GM12878 (cell line): ENCODE data around the gene ELMOD2. TPM values are rescaled to one million over a fixed set of nuclear protein-coding genes. Genes with fewer than 3 reads are reported as not detected.

ENCODE experiments used
- ATAC-seq: fragments of 200-7000 bp; cut with Tn5 transposase; 3 replicates; pipeline ENCODE4 v1.9.1; 2020; ENCODE audit warnings: mild to moderate bottlenecking, moderate library complexity
- BruUV-seq: library from RNA; stranded (reverse); fragments of 400-500 nt; replicated peaks from 2 replicates; lab custom pipeline; 2021; lab: Mats Ljungman, UMichigan
- CTCF ChIA-PET: fragments of 300-600 bp; sonication (Branson Sonifier 250); formaldehyde crosslinking; extraction: SDS; loops from one replicate; lab custom pipeline; 2021; ENCODE audit warnings: inconsistent platforms; lab: Yijun Ruan, JAX
- POLR2A ChIA-PET: fragments of 350-600 bp; formaldehyde crosslinking; extraction: SDS; loops from one replicate; lab custom pipeline; 2021; ENCODE audit warnings: inconsistent platforms; lab: Charles Lee
- RAD21 ChIA-PET: fragments of 300-600 bp; sonication (Branson Sonifier 250); formaldehyde crosslinking; loops from one replicate; lab custom pipeline; 2023; ENCODE audit warnings: antibody characterized with exemption; ENCODE audit not compliant: unreplicated experiment; lab: Charles Lee
- SMC1A ChIA-PET: fragments of 300-600 bp; sonication (Branson Sonifier 250); formaldehyde crosslinking; loops from one replicate; lab custom pipeline; 2023; ENCODE audit not compliant: unreplicated experiment, uncharacterized antibody; lab: Charles Lee
- DNase-seq: peaks from one replicate; pipeline ENCODE4 v3.0.0-alpha.2; 2011; ENCODE audit warnings: low read depth, low spot score
- FAIRE-seq: peaks from 3 replicates; lab custom pipeline; 2011; peaks lifted over from hg19 to GRCh38; lab: Jason Lieb, UNC
- H2AFZ ChIP-seq: 2 replicates; pipeline ENCODE4 v1.6.0; 2011; ENCODE audit warnings: low read depth, low read length, control low read depth; ENCODE audit not compliant: control insufficient read depth
- H3K27ac ChIP-seq: 2 replicates; pipeline ENCODE4 v1.5.1; 2011; ENCODE audit warnings: control low read depth; ENCODE audit not compliant: control insufficient read depth, insufficient read depth
- H3K27me3 ChIP-seq, 2 experiments: replicated peaks in 1 of 2; 2 replicates each; pipeline versions ENCODE4 v1.6.0 to v1.6.1; 2011; ENCODE audit warnings: low read length in 1 of 2; ENCODE audit not compliant: control insufficient read depth in 2 of 2, insufficient read depth in 2 of 2
- H3K36me3 ChIP-seq, 2 experiments: 2 replicates each; pipeline ENCODE4 v1.5.1; 2011; ENCODE audit warnings: low read length in 1 of 2; ENCODE audit not compliant: control insufficient read depth in 2 of 2, insufficient read depth in 2 of 2
- H3K4me1 ChIP-seq: 2 replicates; pipeline ENCODE4 v1.6.1; 2011; ENCODE audit warnings: mild to moderate bottlenecking, low read length, moderate library complexity, mixed read lengths; ENCODE audit not compliant: control insufficient read depth, insufficient read depth
- H3K4me2 ChIP-seq: 2 replicates; pipeline ENCODE4 v1.6.0; 2011; ENCODE audit warnings: control low read depth; ENCODE audit not compliant: control insufficient read depth, insufficient read depth
- H3K4me3 ChIP-seq: fragments of 200-600 bp; sonication (generic); 2 replicates; pipeline ENCODE4 v1.5.1; 2016
- H3K79me2 ChIP-seq: 2 replicates; pipeline ENCODE4 v1.6.0; 2011; ENCODE audit warnings: low read length; ENCODE audit not compliant: control insufficient read depth, insufficient read depth
- H3K9ac ChIP-seq: 2 replicates; pipeline ENCODE4 v1.8.0; 2011; ENCODE audit warnings: low read length, control low read depth, mixed read lengths; ENCODE audit not compliant: control insufficient read depth, insufficient read depth
- H3K9me3 ChIP-seq: replicated peaks from 3 replicates; pipeline ENCODE4 v1.5.1; 2011; ENCODE audit warnings: mild to moderate bottlenecking, low read length; ENCODE audit not compliant: control insufficient read depth, insufficient read depth
- H4K20me1 ChIP-seq: 2 replicates; pipeline ENCODE4 v1.6.0; 2011; ENCODE audit not compliant: control insufficient read depth, insufficient read depth
- CBX5 ChIP-seq: sonication (generic); IDR thresholded peaks from 2 replicates; pipeline ENCODE4 v1.6.1; 2016; ENCODE audit warnings: low read depth, moderate library complexity, mild to moderate bottlenecking, inconsistent platforms
- ELK1 ChIP-seq: IDR thresholded peaks from 2 replicates; pipeline ENCODE4 v1.6.1; 2012; ENCODE audit warnings: low read depth, low read length, improper control_type of control experiment
- KAT2A ChIP-seq: conservative IDR thresholded peaks from 2 replicates; pipeline ENCODE4 v1.6.1; 2011; ENCODE audit warnings: low read depth, low read length; ENCODE audit not compliant: control insufficient read depth
- RAD51 ChIP-seq: fragments of 450-650 bp; IDR thresholded peaks from 2 replicates; pipeline ENCODE4 v1.6.1; 2016; ENCODE audit warnings: moderate library complexity, mild to moderate bottlenecking, inconsistent platforms
- RUNX3 ChIP-seq: IDR thresholded peaks from 2 replicates; pipeline ENCODE4 v1.6.1; 2012; ENCODE audit warnings: low read length, inconsistent platforms
- SPI1 ChIP-seq: IDR thresholded peaks from 2 replicates; pipeline ENCODE4 v1.6.1; 2011; ENCODE audit warnings: low read depth, mild to moderate bottlenecking, low read length, moderate library complexity, borderline replicate concordance; ENCODE audit not compliant: insufficient read depth
- SREBF1 ChIP-seq: IDR thresholded peaks from 2 replicates; pipeline ENCODE4 v1.6.1; 2012; ENCODE audit warnings: mild to moderate bottlenecking, low read length
- USF1 ChIP-seq: IDR thresholded peaks from 2 replicates; pipeline ENCODE4 v1.6.1; 2011; ENCODE audit warnings: borderline replicate concordance, low read depth, mild to moderate bottlenecking, moderate library complexity, mixed read lengths, low read length; ENCODE audit not compliant: insufficient read depth; ENCODE audit errors: extremely low read length
- ZBED1 ChIP-seq: IDR thresholded peaks from 2 replicates; pipeline ENCODE4 v1.6.1; 2016; ENCODE audit warnings: borderline replicate concordance
- ZNF217 ChIP-seq: fragments of 450-650 bp; IDR thresholded peaks from 2 replicates; pipeline ENCODE4 v1.6.1; 2017; ENCODE audit warnings: antibody characterized with exemption, mild to moderate bottlenecking
- WGBS: methylation state at CpG from one replicate; pipeline ENCODE4 v1.1.6; 2016; ENCODE audit warnings: low lambda C conversion rate; ENCODE audit not compliant: insufficient replicate concordance, insufficient coverage; ENCODE audit errors: missing lambda C conversion rate; 5-methylcytosine and 5-hydroxymethylcytosine counted together
- in situ Hi-C: fragments of 300-500 bp; cut with MboI; formaldehyde crosslinking; loops from 9 replicates; pipeline ENCODE4 v1.14.3; 2018; ENCODE audit warnings: mixed read lengths
- intact Hi-C: fragments of 100-400 bp; cut with micrococcal nuclease; formaldehyde crosslinking; loops from one replicate; pipeline ENCODE4 v1.14.2; 2022; ENCODE audit not compliant: unreplicated experiment
- polyA plus RNA-seq, 11 experiments: library from polyadenylated mRNA; depleted of rRNA in 4 of 11; unstranded in 6 of 11; stranded (reverse) in 5 of 11; fragments of >200 nt; fragmentation: Nextera tagmentation in 4 of 11; fragmentation: Illumina TruSeq in 1 of 11; extraction: Ambion mirVana in 4 of 11; extraction: Trizol in 1 of 11; gene quantifications; 1 replicate in 1 of 11; 2 replicates in 10 of 11; pipeline versions ENCODE4 v1.2.1 to v1.2.3, GENCODE V29; 2011 to 2016; ENCODE audit warnings: inconsistent platforms in 2 of 11, missing spikeins in 2 of 11, low read depth in 1 of 11
- total RNA-seq, 4 experiments: library from RNA; depleted of rRNA in 3 of 4; stranded (reverse); fragments of >200 nt in 3 of 4; fragmentation: Illumina TruSeq in 1 of 4; extraction: Trizol in 1 of 4; gene quantifications; 2 replicates each; pipeline versions ENCODE4 v1.2.1 to v1.2.3, GENCODE V29; 2013 to 2021

ELMOD2 gene
- total and polyA plus RNA-seq, 10 of the 15 experiments (the other 5 are each of a cell fraction or from before 2014, with no cell fraction given): 6.5 to 16.7 (median 12.7) TPM

GRCh38 chr4:140602714-140603113, 78.7 kb downstream of the ELMOD2 start:
- WGBS: 89% methylated on average over 2 of the region's 2 CpGs
- Histone ChIP-seq H3K4me2 (no peak overlapping the region), H3K27me3 (no peaks in the 10 kb centered on the region; a peak in 1 of 4 replicates), H4K20me1 (no peaks in the 10 kb centered on the region), H3K9me3 (no peaks in the 10 kb centered on the region), H3K27ac (no peak overlapping the region), H3K4me3 (no peak overlapping the region)
- ChIA-PET RAD21 (no interaction called here), POLR2A (no interaction called here)
- ATAC-seq (no peak), DNase-seq (no peak)
- intact Hi-C loops: no loop called here
- TF ChIP-seq ELK1 (no peak), CBX5 (no peak), USF1 (no peak), RAD51 (no peak), SREBF1 (no peak), RUNX3 (no peak), SPI1 (no peak), ZNF217 (no peak), ZBED1 (no peak), KAT2A (no peak)
- TF ChIP-seq, all 136 proteins: peak for 0
- in situ Hi-C loops: no loop called here
- BruUV-seq: no TSS peak
- no peak overlapping the region for H2AFZ ChIP-seq
- CTCF ChIA-PET: interaction anchor here (1.2 to 1.6 kb wide), 2 partner anchors 26 to 78 kb away, joined by 3 to 5 read pairs; partner anchors contain the start of gene ELMOD2
- SMC1A ChIA-PET: no interaction called here
- H3K79me2 ChIP-seq: no peaks in the 10 kb centered on the region
- no peaks in the 10 kb centered on the region for H3K36me3 ChIP-seq
- no peak overlapping the region for H3K9ac ChIP-seq
- no peaks in the 10 kb centered on the region for H3K4me1 ChIP-seq
- no peak for FAIRE-seq
